ENCODE data around the gene OR2T1.

The OR2T1 gene

DNA sequence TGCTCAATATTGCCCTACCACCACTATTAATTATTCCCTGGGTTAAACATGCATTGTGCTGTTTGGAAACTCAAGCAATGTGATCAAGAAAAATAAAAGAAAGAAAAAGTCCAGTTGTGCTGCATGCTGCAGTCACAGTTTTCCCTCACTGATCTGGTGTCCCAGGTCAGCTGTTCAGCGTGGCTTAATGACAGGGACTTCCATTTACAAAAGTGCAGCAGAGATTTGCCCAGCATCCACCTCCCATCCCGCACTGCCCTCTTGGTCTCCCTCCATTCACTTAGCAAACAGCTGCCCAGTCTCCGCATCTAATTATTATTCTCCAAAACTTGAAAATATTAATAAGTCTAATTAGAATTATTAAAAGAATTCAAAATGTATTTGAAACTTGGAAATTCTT is 43.4 kb upstream of the OR2T1 start (continued):
- TF ChIP-seq ZNF555 (tag by site-specific recombination; conservative IDR thresholded peaks at IDR 0.05) (no peak), ZNF362 (tag by site-specific recombination; IDR thresholded peaks at IDR 0.05) (no peak), KLF8 (tag by site-specific recombination; IDR thresholded peaks at IDR 0.05) (no peak), ZNF146 (tag by site-specific recombination; IDR thresholded peaks at IDR 0.05) (no peak), ZNF24 (tag by site-specific recombination; IDR thresholded peaks at IDR 0.05) (no peak), ZNF600 (tag by site-specific recombination; IDR thresholded peaks at IDR 0.05) (no peak), BCL11A (tag by site-specific recombination; IDR thresholded peaks at IDR 0.05; ENCODE audit: low read depth) (no peak), MEIS1 (CRISPR knock-in tag; IDR thresholded peaks at IDR 0.05; ENCODE audit: borderline replicate concordance) (no peak), BCL11B (tag by site-specific recombination; IDR thresholded peaks at IDR 0.05; ENCODE audit: low read depth) (no peak), ZNF114 (tag by site-specific recombination; IDR thresholded peaks at IDR 0.05) (no peak), WT1 (tag by site-specific recombination; IDR thresholded peaks at IDR 0.05) (no peak), ZSCAN23 (tag by site-specific recombination; IDR thresholded peaks at IDR 0.05) (no peak), SETDB1 (IDR thresholded peaks at IDR 0.05; ENCODE audit: insufficient read length, low read length) (no peak)

DNA sequence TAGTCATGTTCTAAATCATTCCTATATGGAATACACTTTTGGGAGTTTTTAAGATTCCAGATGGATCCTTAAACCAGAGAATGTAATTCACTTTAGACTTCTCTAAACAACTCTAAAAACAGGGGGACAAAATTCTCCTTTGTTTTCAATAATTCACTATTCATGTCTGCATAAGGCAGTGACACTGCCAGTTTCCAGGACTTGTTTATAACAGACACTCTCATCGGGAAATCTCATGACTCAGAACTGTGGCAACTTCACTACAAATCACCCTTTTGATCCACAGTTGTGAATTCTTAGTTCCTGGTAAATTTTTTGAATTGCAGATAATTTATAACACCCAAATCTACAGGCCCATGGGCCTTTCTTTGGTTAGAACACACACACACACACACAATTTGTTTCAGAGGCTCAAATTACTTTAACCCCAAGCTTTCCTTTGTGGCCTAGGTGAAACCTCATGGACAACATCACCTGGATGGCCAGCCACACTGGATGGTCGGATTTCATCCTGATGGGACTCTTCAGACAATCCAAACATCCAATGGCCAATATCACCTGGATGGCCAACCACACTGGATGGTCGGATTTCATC is 41.6 kb upstream of the OR2T1 start, which contains the start of gene OR2T4:
OR2T4 (plus strand) TSS at position 545 of the 595 bp plus-strand sequence; CDS start at position 545, 0 bp downstream.
- CTCF ChIA-PET, result no interaction called here
- H3K36me3 ChIP-seq (ENCODE audit: control insufficient read depth in 2 of 2, insufficient read depth in 1 of 2, low read length in 2 of 2), result no peaks in the 10 kb centered on the region
- POLR2A ChIA-PET, result no interaction called here
- H3K27ac ChIP-seq (ENCODE audit: extremely low read depth, low read depth, low read length), result no peak within 1 kb of the TSS
- TF ChIP-seq ZNF621 (tag by site-specific recombination; IDR thresholded peaks at IDR 0.05), result no peak
- TF ChIP-seq, protein P1, sequence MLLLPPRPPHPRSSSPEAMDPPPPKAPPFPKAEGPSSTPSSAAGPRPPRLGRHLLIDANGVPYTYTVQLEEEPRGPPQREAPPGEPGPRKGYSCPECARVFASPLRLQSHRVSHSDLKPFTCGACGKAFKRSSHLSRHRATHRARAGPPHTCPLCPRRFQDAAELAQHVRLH (tag by site-specific recombination; IDR thresholded peaks at IDR 0.05), result no peak
- H3K9me3 ChIP-seq (ENCODE audit: control insufficient read depth, insufficient read depth, low read depth, low read length), result no peaks in the 10 kb centered on the region
- H3K4me3 ChIP-seq (ENCODE audit: low read depth, low read length), result no peak within 1 kb of the TSS
- no peaks in the 10 kb centered on the region for H3K4me1 ChIP-seq (ENCODE audit: control insufficient read depth, insufficient read depth, low read length)

GRCh38 chr1:248366609-248367008 is 36.2 kb upstream of the OR2T1 start:
- Histone ChIP-seq H3K36me3 (ENCODE audit: control insufficient read depth in 2 of 2, insufficient read depth in 1 of 2, low read length in 2 of 2) (no peaks in the 10 kb centered on the region), H3K4me1 (ENCODE audit: control insufficient read depth, insufficient read depth, low read length) (no peaks in the 10 kb centered on the region), H3K27ac (ENCODE audit: extremely low read depth, low read depth, low read length) (no peak overlapping the region), H3K9me3 (ENCODE audit: control insufficient read depth, insufficient read depth, low read depth, low read length) (no peaks in the 10 kb centered on the region), H3K4me3 (ENCODE audit: low read depth, low read length) (no peak overlapping the region)
- ChIA-PET POLR2A (no interaction called here), CTCF (no interaction called here)
- TF ChIP-seq ZNF362 (tag by site-specific recombination; IDR thresholded peaks at IDR 0.05), result no peak
- no peak for TF ChIP-seq ZNF18 (tag by site-specific recombination; IDR thresholded peaks at IDR 0.05)
- TF ChIP-seq ZNF747 (tag by site-specific recombination; IDR thresholded peaks at IDR 0.05), result no peak
- no peak for TF ChIP-seq ZNF112 (tag by site-specific recombination; IDR thresholded peaks at IDR 0.05)
- TF ChIP-seq ZNF701 (tag by site-specific recombination; IDR thresholded peaks at IDR 0.05), result no peak
- TF ChIP-seq ZNF404 (tag by site-specific recombination; IDR thresholded peaks at IDR 0.05), result no peak
- TF ChIP-seq ZNF121 (tag by site-specific recombination; IDR thresholded peaks at IDR 0.05), result no peak
- TF ChIP-seq ZNF214 (tag by site-specific recombination; IDR thresholded peaks at IDR 0.05; ENCODE audit: borderline replicate concordance), result no peak
- TF ChIP-seq SCRT2 (tag by site-specific recombination; IDR thresholded peaks at IDR 0.05), result no peak
- TF ChIP-seq ZNF26 (tag by site-specific recombination; IDR thresholded peaks at IDR 0.05), result no peak
- no peak for TF ChIP-seq ZNF239 (tag by site-specific recombination; IDR thresholded peaks at IDR 0.05)
- TF ChIP-seq REST (tag by site-specific recombination; IDR thresholded peaks at IDR 0.05), result no peak

Measured in HEK293 (cell line).